Measurements from ENCODE around the gene GRAMD2A. TPM values are rescaled to one million over a fixed set of nuclear protein-coding genes. Genes with fewer than 3 reads are reported as not detected.

The GRAMD2A gene
- total and polyA plus RNA-seq, 2 experiments from 2014 or later = not detected

DNA sequence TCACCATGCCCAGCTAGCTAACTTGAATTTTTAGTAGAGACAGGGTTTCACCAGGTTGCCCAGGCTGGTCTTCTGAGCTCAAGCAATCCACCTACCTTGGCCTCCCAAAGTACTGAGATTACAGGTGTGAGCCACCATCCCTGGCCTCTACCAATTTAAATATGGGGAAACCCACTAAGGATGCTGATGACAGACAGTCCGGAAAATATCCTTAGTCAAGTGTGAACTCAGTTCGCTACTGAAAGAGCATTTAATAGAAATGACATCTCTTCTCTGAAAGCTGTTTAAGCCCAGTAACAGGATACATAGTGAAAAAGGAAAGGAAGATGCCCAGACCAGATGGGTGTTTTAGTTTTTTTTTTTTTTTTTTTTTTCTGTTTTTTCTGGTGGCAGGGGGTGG lies 7.7 kb upstream of the GRAMD2A start:
- Histone ChIP-seq H4K20me1 (ENCODE audit: insufficient read depth) (peaks cover 24% of the 10 kb centered on the region), H3K9ac (no peak overlapping the region), H3K4me3 (no peak overlapping the region), H3F3A (ENCODE audit: insufficient read depth) (peaks cover 98% of the 10 kb centered on the region), H3K9me2 (ENCODE audit: insufficient read depth) (no peaks in the 10 kb centered on the region), H3K4me1 (ENCODE audit: insufficient read depth) (peaks cover 20% of the 10 kb centered on the region), H2AFZ (no peak overlapping the region), H3K79me2 (ENCODE audit: insufficient read depth) (peaks cover 71% of the 10 kb centered on the region), H3K27ac (peak overlapping the region; percentile 61), H3K4me2 (ENCODE audit: unreplicated experiment) (no peak overlapping the region), H3K27me3 (replicated peaks; ENCODE audit: insufficient read depth) (no peaks in the 10 kb centered on the region), H3K36me3 (ENCODE audit: low read depth) (peaks cover 93% of the 10 kb centered on the region), H3K9me3 (ENCODE audit: low read depth) (no peaks in the 10 kb centered on the region)
- in situ Hi-C loops (cut with MboI) = no loop called here
- 93 to 100% methylated on average over 2 of the region's 2 CpGs for WGBS, 2 experiments (ENCODE audit: low coverage in 1 of 2, low lambda C conversion rate in 2 of 2, missing lambda C conversion rate in 2 of 2)
- DNase-seq = no peak
- TF ChIP-seq EZH2phosphoT487 (IDR thresholded peaks at IDR 0.05; ENCODE audit: insufficient read depth, low read depth) = no peak
- no peak for TF ChIP-seq EZH2 (IDR thresholded peaks at IDR 0.05; ENCODE audit: insufficient read depth, poor library complexity, severe bottlenecking)

DNA sequence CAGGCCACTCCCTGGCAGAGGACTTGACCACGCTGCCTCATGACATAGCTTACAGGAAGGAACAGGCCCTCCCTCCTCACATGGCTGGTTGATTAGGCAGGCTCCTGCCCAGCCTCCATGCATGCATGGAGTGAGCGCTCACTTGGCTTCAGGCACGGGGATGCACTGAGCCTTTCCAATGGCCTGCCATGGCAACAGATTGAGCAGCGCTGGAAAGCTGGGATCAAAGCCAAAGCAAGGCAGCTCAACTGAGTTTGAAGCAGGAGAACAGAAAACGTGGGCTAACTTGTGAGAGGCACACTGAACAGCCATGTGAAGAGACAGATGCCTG lies 5.9 kb upstream of the GRAMD2A start:
- in situ Hi-C loops (cut with MboI) = no loop called here
- peak overlapping the region; percentile 37 for H3K9ac ChIP-seq
- no peak overlapping the region for H2AFZ ChIP-seq

DNA sequence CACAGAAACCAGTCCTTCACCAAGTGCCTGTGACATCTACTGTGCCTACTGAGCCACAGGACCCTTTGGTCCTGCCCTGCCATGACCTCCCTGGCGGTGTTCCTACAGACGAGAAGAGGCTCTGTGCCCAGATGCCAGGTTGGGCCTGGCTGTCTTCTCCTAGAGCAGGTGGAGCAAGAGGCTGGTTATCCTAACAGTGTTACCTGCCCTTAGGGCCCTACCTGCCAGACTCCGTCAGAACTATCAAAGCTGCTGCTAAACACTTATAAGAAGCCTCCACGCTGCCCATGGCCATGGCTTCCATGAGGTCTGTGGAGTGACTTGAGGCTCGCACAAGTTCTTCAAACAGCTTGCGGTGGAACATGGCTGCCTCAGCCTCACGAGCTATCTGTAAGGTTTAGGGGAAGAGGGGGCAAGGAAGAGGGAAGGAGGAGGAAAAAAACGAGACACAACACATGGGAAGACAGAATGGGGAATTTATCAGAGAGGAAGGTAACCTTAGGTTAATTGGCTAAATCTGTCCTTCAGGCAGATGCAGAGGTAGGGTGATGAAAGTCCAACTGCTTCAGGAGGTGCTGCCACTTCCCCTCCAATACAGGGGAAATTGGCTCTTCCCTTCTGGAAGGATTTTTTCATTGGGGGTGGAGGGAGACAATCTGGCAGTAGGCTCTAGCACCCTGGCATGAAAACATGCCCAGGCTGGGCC lies 5.4 kb upstream of the GRAMD2A start:
- Histone ChIP-seq H3K4me1 (ENCODE audit: insufficient read depth) (peaks cover 20% of the 10 kb centered on the region), H3K9ac (peak overlapping the region; percentile 37; the same call in 1 of the 2 replicates), H3K4me2 (ENCODE audit: unreplicated experiment) (no peak overlapping the region), H3K79me2 (ENCODE audit: insufficient read depth) (peaks cover 49% of the 10 kb centered on the region), H3K36me3 (ENCODE audit: low read depth) (peaks cover 91% of the 10 kb centered on the region), H3K27ac (peak overlapping the region; percentile 61), H2AFZ (no peak overlapping the region), H4K20me1 (ENCODE audit: insufficient read depth) (peaks cover 17% of the 10 kb centered on the region), H3K9me2 (ENCODE audit: insufficient read depth) (no peaks in the 10 kb centered on the region), H3K9me3 (ENCODE audit: low read depth) (no peaks in the 10 kb centered on the region), H3K4me3 (no peak overlapping the region), H3K27me3 (replicated peaks; ENCODE audit: insufficient read depth) (no peaks in the 10 kb centered on the region), H3F3A (ENCODE audit: insufficient read depth) (peaks cover 99% of the 10 kb centered on the region)
- TF ChIP-seq EZH2phosphoT487 (IDR thresholded peaks at IDR 0.05; ENCODE audit: insufficient read depth, low read depth) (no peak), EZH2 (IDR thresholded peaks at IDR 0.05; ENCODE audit: insufficient read depth, poor library complexity, severe bottlenecking) (no peak)
- 74 to 80% methylated on average over 8 of the region's 8 CpGs for WGBS, 2 experiments (ENCODE audit: low coverage in 1 of 2, low lambda C conversion rate in 2 of 2, missing lambda C conversion rate in 2 of 2)
- DNase-seq = no peak
- in situ Hi-C loops (cut with MboI) = no loop called here

More for the DNA sequence above, 5.9 kb upstream of the GRAMD2A start:
- DNase-seq = peak; percentile 94
- TF ChIP-seq EZH2phosphoT487 (IDR thresholded peaks at IDR 0.05; ENCODE audit: insufficient read depth, low read depth) (no peak), EZH2 (IDR thresholded peaks at IDR 0.05; ENCODE audit: insufficient read depth, poor library complexity, severe bottlenecking) (no peak)
- Histone ChIP-seq H3K27me3 (replicated peaks; ENCODE audit: insufficient read depth) (no peaks in the 10 kb centered on the region), H4K20me1 (ENCODE audit: insufficient read depth) (peaks cover 17% of the 10 kb centered on the region), H3K4me2 (ENCODE audit: unreplicated experiment) (peak overlapping the region; percentile 22), H3K9me2 (ENCODE audit: insufficient read depth) (no peaks in the 10 kb centered on the region), H3K79me2 (ENCODE audit: insufficient read depth) (peaks cover 54% of the 10 kb centered on the region), H3K4me1 (ENCODE audit: insufficient read depth) (peaks cover 20% of the 10 kb centered on the region), H3K36me3 (ENCODE audit: low read depth) (peaks cover 94% of the 10 kb centered on the region), H3K27ac (peak overlapping the region; percentile 61), H3K9me3 (ENCODE audit: low read depth) (no peaks in the 10 kb centered on the region), H3K4me3 (no peak overlapping the region), H3F3A (ENCODE audit: insufficient read depth) (peaks cover 99% of the 10 kb centered on the region)
- 18 to 29% methylated on average over 5 of the region's 5 CpGs for WGBS, 2 experiments (ENCODE audit: low coverage in 1 of 2, low lambda C conversion rate in 2 of 2, missing lambda C conversion rate in 2 of 2)

DNA sequence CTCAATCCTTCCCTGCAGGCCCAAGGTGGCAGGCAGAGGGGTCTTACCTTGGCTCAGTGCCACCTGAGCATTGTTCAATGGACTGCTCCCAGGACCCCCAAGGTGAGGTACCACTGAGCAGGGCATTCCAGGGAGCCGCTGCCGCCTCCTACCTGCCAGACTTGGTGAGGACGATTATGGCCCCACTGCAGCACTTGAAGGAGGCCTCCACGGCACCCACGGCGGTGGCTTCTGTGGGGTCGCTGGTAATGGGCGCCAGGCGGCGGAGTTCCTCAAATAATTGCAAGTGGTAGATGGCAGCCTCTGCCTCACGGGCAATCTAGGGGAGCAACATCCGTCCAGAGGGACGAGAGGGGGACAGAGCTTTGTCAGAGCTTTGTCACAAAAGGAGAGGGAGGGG lies 4.7 kb upstream of the GRAMD2A start:
- TF ChIP-seq EZH2phosphoT487 (IDR thresholded peaks at IDR 0.05; ENCODE audit: insufficient read depth, low read depth) (no peak), EZH2 (IDR thresholded peaks at IDR 0.05; ENCODE audit: insufficient read depth, poor library complexity, severe bottlenecking) (no peak)

More for the DNA sequence above, 4.7 kb upstream of the GRAMD2A start:
- Histone ChIP-seq H3K79me2 (ENCODE audit: insufficient read depth) (peaks cover 43% of the 10 kb centered on the region), H2AFZ (no peak overlapping the region), H3K27ac (no peak overlapping the region), H3K4me1 (ENCODE audit: insufficient read depth) (peaks cover 20% of the 10 kb centered on the region), H3K4me3 (no peak overlapping the region), H3K9me2 (ENCODE audit: insufficient read depth) (no peaks in the 10 kb centered on the region), H3K9ac (no peak overlapping the region), H3F3A (ENCODE audit: insufficient read depth) (peaks cover 94% of the 10 kb centered on the region), H3K27me3 (replicated peaks; ENCODE audit: insufficient read depth) (no peaks in the 10 kb centered on the region), H3K36me3 (ENCODE audit: low read depth) (peaks cover 86% of the 10 kb centered on the region), H3K4me2 (ENCODE audit: unreplicated experiment) (no peak overlapping the region), H3K9me3 (ENCODE audit: low read depth) (no peaks in the 10 kb centered on the region), H4K20me1 (ENCODE audit: insufficient read depth) (peaks cover 17% of the 10 kb centered on the region)
- no peak for DNase-seq
- 87 to 90% methylated on average over 12 to 13 of the region's 13 CpGs for WGBS, 2 experiments (ENCODE audit: low coverage in 1 of 2, low lambda C conversion rate in 2 of 2, missing lambda C conversion rate in 2 of 2)
- in situ Hi-C loops (cut with MboI) = no loop called here

Measured in GM23248 (cell line).